ENCODE results near the gene ASIC4. TPM values are rescaled to one million over a fixed set of nuclear protein-coding genes. Genes with fewer than 3 reads are reported as not detected.

The ASIC4 gene
- total and polyA plus RNA-seq, 9 of the 15 experiments (the other 6 are each of a cell fraction or from before 2014, with no cell fraction given): 0.07 to 19.2 (median 4.8) TPM

DNA sequence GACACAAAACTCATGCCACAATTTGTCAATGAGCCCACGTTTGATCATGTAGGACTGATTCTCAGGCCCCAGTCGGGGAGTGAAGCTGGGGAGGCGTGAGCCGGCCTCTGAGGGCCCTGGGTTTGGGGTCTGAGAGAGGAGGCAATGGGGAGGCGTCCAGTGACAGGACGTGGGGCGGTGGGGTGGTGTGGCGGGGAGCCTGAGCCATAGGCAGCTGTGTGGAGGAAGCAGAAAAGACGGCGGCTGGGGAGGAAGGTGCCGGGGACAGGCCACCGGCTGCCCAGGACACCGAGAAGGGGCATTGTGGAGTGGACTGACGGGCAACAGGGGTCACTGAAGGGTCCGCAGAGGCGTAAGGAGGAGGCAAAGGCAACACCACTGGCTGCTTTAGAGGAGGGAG is 22.1 kb downstream of the ASIC4 start:
- ATAC-seq (no peak), DNase-seq (ENCODE audit: extremely low read depth in 1 of 4, low spot score in 3 of 4) (no peak), FAIRE-seq (no peak)
- H2AFZ ChIP-seq (ENCODE audit: low read depth, low read length): no peak overlapping the region
- CTCF ChIA-PET (ENCODE audit: low intra/inter-chr PET ratio): no interaction called here
- no peaks in the 10 kb centered on the region for H3K9me3 ChIP-seq (replicated peaks; ENCODE audit: control insufficient read depth, insufficient read depth, low read depth, low read length)
- POLR2A ChIA-PET: interaction anchor here (0.6 to 1.0 kb wide), 4 partner anchors 15 to 106 kb away, joined by 3 to 4 read pairs (median 3); no protein-coding TSS in a partner anchor
- peaks cover 17% of the 10 kb centered on the region; the same call in 1 of the 2 replicates for H4K20me1 ChIP-seq (replicated peaks; ENCODE audit: control insufficient read depth, insufficient read depth, low read length)
- TF ChIP-seq POLR2G (IDR thresholded peaks at IDR 0.05; ENCODE audit: low read depth, low read length): peak; percentile 61
- TF ChIP-seq, protein P1, sequence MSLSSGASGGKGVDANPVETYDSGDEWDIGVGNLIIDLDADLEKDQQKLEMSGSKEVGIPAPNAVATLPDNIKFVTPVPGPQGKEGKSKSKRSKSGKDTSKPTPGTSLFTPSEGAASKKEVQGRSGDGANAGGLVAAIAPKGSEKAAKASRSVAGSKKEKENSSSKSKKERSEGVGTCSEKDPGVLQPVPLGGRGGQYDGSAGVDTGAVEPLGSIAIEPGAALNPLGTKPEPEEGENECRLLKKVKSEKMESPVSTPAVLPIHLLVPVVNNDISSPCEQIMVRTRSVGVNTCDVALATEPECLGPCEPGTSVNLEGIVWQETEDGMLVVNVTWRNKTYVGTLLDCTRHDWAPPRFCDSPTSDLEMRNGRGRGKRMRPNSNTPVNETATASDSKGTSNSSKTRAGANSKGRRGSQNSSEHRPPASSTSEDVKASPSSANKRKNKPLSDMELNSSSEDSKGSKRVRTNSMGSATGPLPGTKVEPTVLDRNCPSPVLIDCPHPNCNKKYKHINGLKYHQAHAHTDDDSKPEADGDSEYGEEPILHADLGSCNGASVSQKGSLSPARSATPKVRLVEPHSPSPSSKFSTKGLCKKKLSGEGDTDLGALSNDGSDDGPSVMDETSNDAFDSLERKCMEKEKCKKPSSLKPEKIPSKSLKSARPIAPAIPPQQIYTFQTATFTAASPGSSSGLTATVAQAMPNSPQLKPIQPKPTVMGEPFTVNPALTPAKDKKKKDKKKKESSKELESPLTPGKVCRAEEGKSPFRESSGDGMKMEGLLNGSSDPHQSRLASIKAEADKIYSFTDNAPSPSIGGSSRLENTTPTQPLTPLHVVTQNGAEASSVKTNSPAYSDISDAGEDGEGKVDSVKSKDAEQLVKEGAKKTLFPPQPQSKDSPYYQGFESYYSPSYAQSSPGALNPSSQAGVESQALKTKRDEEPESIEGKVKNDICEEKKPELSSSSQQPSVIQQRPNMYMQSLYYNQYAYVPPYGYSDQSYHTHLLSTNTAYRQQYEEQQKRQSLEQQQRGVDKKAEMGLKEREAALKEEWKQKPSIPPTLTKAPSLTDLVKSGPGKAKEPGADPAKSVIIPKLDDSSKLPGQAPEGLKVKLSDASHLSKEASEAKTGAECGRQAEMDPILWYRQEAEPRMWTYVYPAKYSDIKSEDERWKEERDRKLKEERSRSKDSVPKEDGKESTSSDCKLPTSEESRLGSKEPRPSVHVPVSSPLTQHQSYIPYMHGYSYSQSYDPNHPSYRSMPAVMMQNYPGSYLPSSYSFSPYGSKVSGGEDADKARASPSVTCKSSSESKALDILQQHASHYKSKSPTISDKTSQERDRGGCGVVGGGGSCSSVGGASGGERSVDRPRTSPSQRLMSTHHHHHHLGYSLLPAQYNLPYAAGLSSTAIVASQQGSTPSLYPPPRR (CRISPR knock-in tag; IDR thresholded peaks at IDR 0.05; ENCODE audit: borderline replicate concordance): no peak
- H3K36me3 ChIP-seq (ENCODE audit: control insufficient read depth, insufficient read depth, low read length): peaks cover 65% of the 10 kb centered on the region; the same call in 2 of the 3 replicates
- no peaks in the 10 kb centered on the region for H3K27me3 ChIP-seq (ENCODE audit: control insufficient read depth in 2 of 2, insufficient read depth in 2 of 2, low read length in 2 of 2)
- H3K27ac ChIP-seq (ENCODE audit: extremely low read depth, low read depth, low read length): no peak overlapping the region
- peaks cover 0 to 55% of the 10 kb centered on the region in 2 experiments; a peak in 3 of 5 replicates for H3K4me1 ChIP-seq (replicated peaks in 1 of 2; ENCODE audit: control insufficient read depth in 2 of 2, insufficient read depth in 2 of 2, low read length in 2 of 2)
- H3K9me1 ChIP-seq (ENCODE audit: control insufficient read depth, insufficient read depth, low read length): no peaks in the 10 kb centered on the region
- H3K79me2 ChIP-seq (ENCODE audit: control insufficient read depth, insufficient read depth, low read length): peaks cover 21% of the 10 kb centered on the region
- in situ Hi-C loops (cut with MboI): no loop called here
- H3K4me3 ChIP-seq: no peak overlapping the region
- H3K4me2 ChIP-seq (ENCODE audit: insufficient read depth, low read length): no peak overlapping the region
- BruUV-seq (replicated peaks): no TSS peak
- 56% methylated on average over 4 of the region's 16 CpGs for WGBS (ENCODE audit: insufficient coverage, low coverage, missing lambda C conversion rate)
- H3K9ac ChIP-seq (ENCODE audit: insufficient read depth in 1 of 2, low read depth in 2 of 2, low read length in 2 of 2): peak overlapping the region in 1 of 2 experiments; percentile 58; a peak in 2 of 4 replicates
- intact Hi-C loops (cut with micrococcal nuclease): no loop called here

Data from K562 (cell line).